H1 (cell line): ENCODE measurements around the gene ATOH1. TPM values are rescaled to one million over a fixed set of nuclear protein-coding genes. Genes with fewer than 3 reads are reported as not detected.

Source experiments
- CTCF ChIA-PET: fragments of 300-600 bp; sonication (Branson Sonifier 250); formaldehyde crosslinking; loops from one replicate; lab custom pipeline; 2021; ENCODE audit not compliant: partially characterized antibody; lab: Charles Lee
- POLR2A ChIA-PET: fragments of 300-600 bp; sonication (Branson Sonifier 250); formaldehyde crosslinking; loops from one replicate; lab custom pipeline; 2021; ENCODE audit warnings: inconsistent platforms; ENCODE audit not compliant: partially characterized antibody; lab: Charles Lee
- DNase-seq, 2 experiments: peaks; one replicate each; pipeline versions ENCODE4 v3.0.0 to v3.0.0-alpha.2; 2010 to 2022; ENCODE audit warnings: low spot score in 2 of 2, low read depth in 1 of 2, mixed read lengths in 1 of 2
- FAIRE-seq: peaks from 2 replicates; lab custom pipeline; 2011; peaks lifted over from hg19 to GRCh38; lab: Jason Lieb, UNC
- H2AFZ ChIP-seq: 2 replicates; pipeline ENCODE4 v1.8.1; 2012; ENCODE audit warnings: low read length, inconsistent platforms
- H2AK5ac ChIP-seq: 2 replicates; pipeline ENCODE4 v1.6.1; 2013; ENCODE audit warnings: low read depth, low read length
- H2BK120ac ChIP-seq: replicated peaks from 2 replicates; pipeline ENCODE3; 2013; ENCODE audit warnings: low read depth, low read length, inconsistent platforms
- H2BK12ac ChIP-seq: 2 replicates; pipeline ENCODE4 v1.6.1; 2013; ENCODE audit warnings: low read depth, low read length
- H2BK15ac ChIP-seq: 2 replicates; pipeline ENCODE4 v1.6.1; 2013; ENCODE audit warnings: low read length
- H2BK20ac ChIP-seq: 2 replicates; pipeline ENCODE4 v1.6.1; 2013; ENCODE audit warnings: low read length
- H2BK5ac ChIP-seq: 2 replicates; pipeline ENCODE4 v1.6.1; 2013; ENCODE audit warnings: low read depth, low read length
- H3K14ac ChIP-seq: 2 replicates; pipeline ENCODE4 v1.6.1; 2013; ENCODE audit warnings: inconsistent platforms; ENCODE audit not compliant: insufficient read length
- H3K18ac ChIP-seq: 2 replicates; pipeline ENCODE4 v1.6.1; 2013; ENCODE audit warnings: low read length; ENCODE audit errors: extremely low read depth
- H3K23ac ChIP-seq: 2 replicates; pipeline ENCODE4 v1.6.1; 2013; ENCODE audit warnings: inconsistent platforms; ENCODE audit not compliant: insufficient read length
- H3K23me2 ChIP-seq: 2 replicates; pipeline ENCODE4 v1.6.1; 2013; ENCODE audit warnings: low read depth, low read length
- H3K27ac ChIP-seq: 2 replicates; pipeline ENCODE4 v1.6.1; 2011; ENCODE audit warnings: low read depth, low read length, inconsistent platforms
- H3K27me3 ChIP-seq, 4 experiments: replicated peaks in 1 of 4; 1 replicate in 1 of 4; 2 replicates in 3 of 4; pipeline versions ENCODE4 v1.6.1 to v1.8.1; 2011 to 2013; ENCODE audit warnings: low read length in 3 of 4, mild to moderate bottlenecking in 3 of 4, inconsistent platforms in 2 of 4, mixed read lengths in 2 of 4, moderate library complexity in 1 of 4; ENCODE audit not compliant: control insufficient read depth in 3 of 4, insufficient read depth in 3 of 4; ENCODE audit errors: extremely low read depth in 1 of 4
- H3K36me3 ChIP-seq, 4 experiments: 2 replicates each; pipeline versions ENCODE4 v1.6.1 to v1.8.1; 2011 to 2013; ENCODE audit warnings: mild to moderate bottlenecking in 4 of 4, low read length in 3 of 4, moderate library complexity in 2 of 4, control low read depth in 1 of 4, inconsistent platforms in 1 of 4; ENCODE audit not compliant: insufficient read depth in 4 of 4, control insufficient read depth in 2 of 4
- H3K4ac ChIP-seq: replicated peaks from 2 replicates; pipeline ENCODE3; 2013; ENCODE audit warnings: low read length, low read depth, mixed read lengths, inconsistent platforms; ENCODE audit not compliant: insufficient read length
- H3K4me1 ChIP-seq, 4 experiments: replicated peaks in 1 of 4; 1 replicate in 1 of 4; 2 replicates in 3 of 4; pipeline versions ENCODE4 v1.6.1 to v1.8.1; 2011 to 2013; ENCODE audit warnings: low read length in 3 of 4, inconsistent platforms in 2 of 4, mixed read lengths in 1 of 4; ENCODE audit not compliant: insufficient read depth in 4 of 4, control insufficient read depth in 3 of 4
- H3K4me2 ChIP-seq, 2 experiments: 2 replicates each; pipeline versions ENCODE4 v1.6.1 to v1.8.1; 2011 to 2013; ENCODE audit warnings: low read depth in 2 of 2, low read length in 2 of 2, control low read depth in 1 of 2, inconsistent platforms in 1 of 2, mild to moderate bottlenecking in 1 of 2; ENCODE audit not compliant: insufficient read depth in 1 of 2
- H3K4me3 ChIP-seq, 4 experiments: fragments of 200-600, 300-600 bp in 1 of 4; sonication (generic), shearing (Covaris generic), sonication (Bioruptor Twin) in 1 of 4; 2 replicates each; pipeline versions ENCODE4 v1.5.1 to v1.8.1; 2011 to 2016; ENCODE audit warnings: low read length in 4 of 4, low read depth in 3 of 4, control low read depth in 2 of 4, inconsistent platforms in 2 of 4, mild to moderate bottlenecking in 2 of 4, mixed read lengths in 1 of 4, moderate library complexity in 1 of 4; ENCODE audit not compliant: insufficient read depth in 2 of 4; ENCODE audit errors: extremely low read depth in 1 of 4
- H3K56ac ChIP-seq: replicated peaks from 2 replicates; pipeline ENCODE3; 2013; ENCODE audit warnings: low read depth, mild to moderate bottlenecking, mixed read lengths, low read length, inconsistent platforms; ENCODE audit not compliant: insufficient read length
- H3K79me1 ChIP-seq: 2 replicates; pipeline ENCODE4 v1.6.1; 2013; ENCODE audit warnings: low read depth, low read length, control low read depth
- H3K79me2 ChIP-seq, 2 experiments: 2 replicates each; pipeline versions ENCODE4 v1.6.1 to v1.8.1; 2012 to 2013; ENCODE audit warnings: low read length in 2 of 2, mild to moderate bottlenecking in 2 of 2, inconsistent platforms in 1 of 2; ENCODE audit not compliant: insufficient read depth in 2 of 2, control insufficient read depth in 1 of 2
- H3K9ac ChIP-seq, 4 experiments: replicated peaks in 1 of 4; 1 replicate in 1 of 4; 2 replicates in 3 of 4; pipeline versions ENCODE4 v1.6.1 to v1.8.1; 2011 to 2013; ENCODE audit warnings: low read depth in 3 of 4, low read length in 3 of 4, control low read depth in 2 of 4, mild to moderate bottlenecking in 2 of 4, moderate library complexity in 2 of 4, inconsistent platforms in 1 of 4; ENCODE audit errors: extremely low read depth in 1 of 4
- H3K9me3 ChIP-seq, 2 experiments: 2 replicates each; pipeline versions ENCODE4 v1.6.1 to v1.8.1; 2012 to 2013; ENCODE audit warnings: mild to moderate bottlenecking in 2 of 2, moderate library complexity in 2 of 2, control low read depth in 1 of 2, inconsistent platforms in 1 of 2, low read depth in 1 of 2, low read length in 1 of 2, mixed read lengths in 1 of 2; ENCODE audit not compliant: insufficient read depth in 2 of 2
- H4K20me1 ChIP-seq, 2 experiments: replicated peaks in 1 of 2; 2 replicates each; pipeline versions ENCODE3 to v1.8.1; 2011 to 2013; ENCODE audit warnings: inconsistent platforms in 2 of 2, low read length in 2 of 2, mild to moderate bottlenecking in 1 of 2; ENCODE audit not compliant: insufficient read depth in 2 of 2, control insufficient read depth in 1 of 2
- H4K5ac ChIP-seq: 2 replicates; pipeline ENCODE4 v1.6.1; 2013; ENCODE audit warnings: low read length, low read depth, mixed read lengths, inconsistent platforms; ENCODE audit not compliant: insufficient read length
- H4K8ac ChIP-seq: 2 replicates; pipeline ENCODE4 v1.8.0; 2013; ENCODE audit warnings: mild to moderate bottlenecking, moderate library complexity, low read length, inconsistent platforms; ENCODE audit not compliant: insufficient read depth; ENCODE audit errors: extremely low read depth
- H4K91ac ChIP-seq: replicated peaks from 2 replicates; pipeline ENCODE3; 2013; ENCODE audit warnings: low read length, mixed read lengths, inconsistent platforms; ENCODE audit not compliant: insufficient read length
- ASH2L ChIP-seq: fragments of 200-600, 300-600 bp; sonication (generic); IDR thresholded peaks from one replicate; pipeline ENCODE4 v1.7.1; 2017; ENCODE audit warnings: low read length
- ATF2 ChIP-seq: IDR thresholded peaks from 2 replicates; pipeline ENCODE4 v1.6.1; 2012; ENCODE audit warnings: low read length, inconsistent platforms
- CEBPB ChIP-seq: IDR thresholded peaks from 2 replicates; pipeline ENCODE4 v1.6.1; 2012; ENCODE audit warnings: low read depth, low read length
- CHD1 ChIP-seq: IDR thresholded peaks from 2 replicates; pipeline ENCODE4 v1.6.1; 2012; ENCODE audit warnings: low read depth, low read length, improper control_type of control experiment
- GABPA ChIP-seq: IDR thresholded peaks from 2 replicates; pipeline ENCODE4 v1.6.1; 2011; ENCODE audit warnings: mild to moderate bottlenecking, low read length, moderate library complexity, borderline replicate concordance; ENCODE audit not compliant: insufficient read depth
- KDM1A ChIP-seq: fragments of 200-600, 300-600 bp; sonication (generic); IDR thresholded peaks from 2 replicates; pipeline ENCODE4 v1.7.1; 2016; ENCODE audit warnings: mild to moderate bottlenecking, low read length, borderline replicate concordance
- NANOG ChIP-seq: IDR thresholded peaks from 2 replicates; pipeline ENCODE4 v1.6.1; 2011; ENCODE audit warnings: low read length, low read depth, mild to moderate bottlenecking, inconsistent platforms; ENCODE audit not compliant: insufficient read depth, poor library complexity, severe bottlenecking
- PHF8 ChIP-seq: fragments of 200-600 bp; sonication (generic); conservative IDR thresholded peaks from 2 replicates; pipeline ENCODE4 v1.7.1; 2012; ENCODE audit warnings: low read depth, mild to moderate bottlenecking, inconsistent platforms, low read length, moderate library complexity
- POLR2A ChIP-seq, 2 experiments: IDR thresholded peaks; 1 replicate in 1 of 2; 2 replicates in 1 of 2; pipeline ENCODE4 v1.6.1; 2011; ENCODE audit warnings: low read depth in 2 of 2, low read length in 2 of 2, mild to moderate bottlenecking in 2 of 2; ENCODE audit errors: control extremely low read depth in 1 of 2
- TCF12 ChIP-seq: IDR thresholded peaks from 2 replicates; pipeline ENCODE4 v1.6.1; 2011; ENCODE audit warnings: low read depth, mild to moderate bottlenecking, low read length
- ZNF274 ChIP-seq: IDR thresholded peaks from 2 replicates; pipeline ENCODE4 v1.7.0; 2012; ENCODE audit warnings: low read length, borderline replicate concordance; ENCODE audit errors: extremely low read depth
- WGBS, 2 experiments: shearing (Covaris generic) in 1 of 2; methylation state at CpG; one replicate each; pipeline versions ENCODE4 v1.1.6 to v1.1.7; 2013 to 2015; ENCODE audit warnings: low lambda C conversion rate in 2 of 2, mixed read lengths in 2 of 2, inconsistent platforms in 1 of 2, low coverage in 1 of 2, missing lambda C conversion rate in 1 of 2; ENCODE audit not compliant: insufficient replicate concordance in 2 of 2, insufficient coverage in 1 of 2, insufficient read length in 1 of 2; ENCODE audit errors: extremely low coverage in 1 of 2, missing lambda C conversion rate in 1 of 2; 5-methylcytosine and 5-hydroxymethylcytosine counted together
- polyA plus RNA-seq, 7 experiments: library from polyadenylated mRNA; depleted of rRNA in 3 of 7; stranded (reverse) in 5 of 7; unstranded in 2 of 7; fragments of >200 nt in 5 of 7; fragments of 200-250 nt in 2 of 7; gene quantifications; 1 replicate in 5 of 7; 2 replicates in 1 of 7; 4 replicates in 1 of 7; pipeline versions ENCODE4 v1.2.1 to v1.2.3, GENCODE V29; 2011 to 2013; ENCODE audit warnings: missing spikeins in 2 of 7, mixed read lengths in 2 of 7
- total RNA-seq: library from RNA; stranded (reverse); fragmentation: NEBNext Ultra II Directional; extraction: Animal tissue kit (Norgen Biotek cat#: 25700); gene quantifications from 2 replicates; pipeline ENCODE4 v1.2.1, GENCODE V29; 2021
- TF ChIP-seq, protein P1 (sequence below): IDR thresholded peaks from 2 replicates; pipeline ENCODE4 v1.6.1; 2011; ENCODE audit warnings: low read length, improper control_type of control experiment

ATOH1 gene
- total and polyA plus RNA-seq, 2 of the 8 experiments (the other 6 are each of a cell fraction or from before 2014, with no cell fraction given), result 0.12 to 0.76 TPM

DNA sequence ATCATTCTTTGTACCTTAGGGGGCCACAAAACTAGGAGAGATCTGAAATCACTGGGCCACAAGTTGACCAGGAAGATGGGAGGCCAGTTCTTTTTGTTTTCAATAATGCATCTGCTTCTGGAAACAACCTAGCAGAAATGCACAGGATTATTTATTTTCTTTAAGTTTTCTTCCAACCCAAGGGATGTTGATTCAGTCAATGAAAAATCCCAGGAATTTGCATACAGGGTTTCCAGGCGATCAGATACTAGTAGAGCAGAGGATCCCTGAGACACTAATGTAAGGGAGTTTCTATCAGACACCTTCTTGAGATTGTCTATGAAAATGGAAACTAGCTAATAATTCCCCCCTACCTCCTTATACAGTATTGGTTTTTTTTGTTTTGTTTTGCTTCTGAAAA, 7.4 kb downstream of the ATOH1 start:
- peaks cover 11% of the 10 kb centered on the region; the same call in 1 of the 2 replicates for H3K23me2 ChIP-seq
- H4K8ac ChIP-seq, result no peak overlapping the region
- no peak overlapping the region for H2AK5ac ChIP-seq
- peak overlapping the region in 1 of 2 experiments; percentile 52; a peak in 1 of 4 replicates for H3K4me2 ChIP-seq
- no peaks in the 10 kb centered on the region for H3K36me3 ChIP-seq
- no peak overlapping the region for H4K91ac ChIP-seq
- H2BK20ac ChIP-seq, result no peak overlapping the region
- peaks cover 5 to 12% (median 7%) of the 10 kb centered on the region in 4 experiments; a peak in 6 of 7 replicates for H3K4me1 ChIP-seq
- ChIA-PET POLR2A (interaction anchor here (1.1 kb wide), 1 partner anchor 12 kb away, joined by 3 read pairs; no protein-coding TSS in a partner anchor), CTCF (no interaction called here)
- WGBS, 2 experiments, result 78% methylated on average over 1 of the region's 1 CpG; no CpG with 5 or more reads in 1 of the 2 experiments
- no peak overlapping the region for H2BK120ac ChIP-seq
- no peak for FAIRE-seq
- H3K14ac ChIP-seq, result no peak overlapping the region
- no peak overlapping the region for H3K27ac ChIP-seq
- H3K4me3 ChIP-seq, result no peak overlapping the region
- no peaks in the 10 kb centered on the region; the same call in 1 of the 2 replicates for H3K79me1 ChIP-seq
- H2BK5ac ChIP-seq, result no peak overlapping the region
- no peak overlapping the region for H3K9ac ChIP-seq
- H4K20me1 ChIP-seq, result peaks cover 0 to 3% of the 10 kb centered on the region in 2 experiments
- H3K56ac ChIP-seq, result no peak overlapping the region
- no peak overlapping the region for H3K18ac ChIP-seq
- no peaks in the 10 kb centered on the region for H3K79me2 ChIP-seq
- no peak overlapping the region for H4K5ac ChIP-seq
- H3K9me3 ChIP-seq, result no peaks in the 10 kb centered on the region
- H3K23ac ChIP-seq, result no peak overlapping the region
- peaks cover 38 to 55% (median 48%) of the 10 kb centered on the region in 4 experiments for H3K27me3 ChIP-seq
- no peak overlapping the region for H2BK15ac ChIP-seq
- no peak overlapping the region; the same call in 1 of the 2 replicates for H2BK12ac ChIP-seq
- no peak for DNase-seq
- no peak overlapping the region for H2AFZ ChIP-seq
- no peak overlapping the region for H3K4ac ChIP-seq
- TF ChIP-seq POLR2A (IDR thresholded peaks at IDR 0.05; ENCODE audit: control extremely low read depth in 1 of 2, low read depth in 2 of 2, low read length in 2 of 2) (no peak), NANOG (no peak), ZNF274 (no peak), CHD1 (no peak), ASH2L (no peak), ATF2 (no peak), TCF12 (no peak), GABPA (no peak), CEBPB (no peak), PHF8 (no peak), KDM1A (no peak)
- TF ChIP-seq, protein P1, sequence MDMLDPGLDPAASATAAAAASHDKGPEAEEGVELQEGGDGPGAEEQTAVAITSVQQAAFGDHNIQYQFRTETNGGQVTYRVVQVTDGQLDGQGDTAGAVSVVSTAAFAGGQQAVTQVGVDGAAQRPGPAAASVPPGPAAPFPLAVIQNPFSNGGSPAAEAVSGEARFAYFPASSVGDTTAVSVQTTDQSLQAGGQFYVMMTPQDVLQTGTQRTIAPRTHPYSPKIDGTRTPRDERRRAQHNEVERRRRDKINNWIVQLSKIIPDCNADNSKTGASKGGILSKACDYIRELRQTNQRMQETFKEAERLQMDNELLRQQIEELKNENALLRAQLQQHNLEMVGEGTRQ, result no peak
